Fibroblast of lung (primary cell): Measurements from ENCODE around the gene KLHL25.

Source experiments
- CTCF ChIP-seq, 2 donors: IDR thresholded peaks in 1 of 2; conservative IDR thresholded peaks in 1 of 2; 1 replicate in 1 of 2; 2 replicates in 1 of 2; pipeline ENCODE4 v1.5.1; 2011 to 2012; ENCODE audit warnings: low read length in 2 of 2, control low read depth in 1 of 2, inconsistent platforms in 1 of 2, low read depth in 1 of 2, mild to moderate bottlenecking in 1 of 2
- EZH2 ChIP-seq: IDR thresholded peaks from 2 replicates; pipeline ENCODE4 v1.5.1; 2012; ENCODE audit warnings: low read length, control low read depth, mild to moderate bottlenecking; ENCODE audit errors: missing control alignments

GRCh38 chr15:85762039-85762755, 32.5 kb downstream of the KLHL25 start:
- TF ChIP-seq EZH2 (no peak), CTCF (conservative IDR thresholded peaks at IDR 0.05 in 1 of 2, IDR thresholded peaks at IDR 0.05 in 1 of 2; ENCODE audit: low read depth in 1 of 2, low read length in 2 of 2) (no peak)
